Astrocyte (in vitro differentiated cells and primary cell): ENCODE measurements around the gene LIPE. TPM values are rescaled to one million over a fixed set of nuclear protein-coding genes. Genes with fewer than 3 reads are reported as not detected.

Experiments used
- DNase-seq: peaks from one replicate; pipeline ENCODE4 v3.0.0-alpha.2; 2010; ENCODE audit warnings: low read depth
- FAIRE-seq: peaks from 2 replicates; lab custom pipeline; 2011; peaks lifted over from hg19 to GRCh38; lab: Jason Lieb, UNC
- H2AFZ ChIP-seq: 2 replicates; pipeline ENCODE4 v1.6.0; 2012; ENCODE audit warnings: low read depth, low read length, inconsistent platforms
- H3K27ac ChIP-seq: 2 replicates; pipeline ENCODE4 v1.5.1; 2011; ENCODE audit warnings: low read depth, low read length, inconsistent platforms
- H3K27me3 ChIP-seq: 2 replicates; pipeline ENCODE4 v1.6.0; 2011; ENCODE audit warnings: low read length, inconsistent platforms; ENCODE audit not compliant: insufficient read depth
- H3K36me3 ChIP-seq: 2 replicates; pipeline ENCODE4 v1.5.1; 2011; ENCODE audit warnings: low read length, inconsistent platforms; ENCODE audit not compliant: insufficient read depth
- H3K4me1 ChIP-seq: 2 replicates; pipeline ENCODE4 v1.5.1; 2011; ENCODE audit warnings: low read length, inconsistent platforms; ENCODE audit not compliant: insufficient read depth
- H3K4me2 ChIP-seq: 2 replicates; pipeline ENCODE4 v1.6.0; 2012; ENCODE audit warnings: low read length, inconsistent platforms
- H3K4me3 ChIP-seq: 2 replicates; pipeline ENCODE4 v1.5.1; 2011; ENCODE audit warnings: low read depth, mild to moderate bottlenecking, low read length, inconsistent platforms; ENCODE audit not compliant: insufficient read depth
- H3K79me2 ChIP-seq: 2 replicates; pipeline ENCODE4 v1.6.0; 2012; ENCODE audit warnings: mild to moderate bottlenecking, low read length, inconsistent platforms; ENCODE audit not compliant: insufficient read depth
- H3K9ac ChIP-seq: 2 replicates; pipeline ENCODE4 v1.6.0; 2012; ENCODE audit warnings: mild to moderate bottlenecking, low read length, inconsistent platforms
- H3K9me3 ChIP-seq: 2 replicates; pipeline ENCODE4 v1.5.1; 2012; ENCODE audit warnings: low read depth, mild to moderate bottlenecking, low read length, inconsistent platforms; ENCODE audit not compliant: insufficient read depth
- H4K20me1 ChIP-seq: 2 replicates; pipeline ENCODE4 v1.6.0; 2012; ENCODE audit warnings: low read length, inconsistent platforms; ENCODE audit not compliant: insufficient read depth
- H3K27ac Mint-ChIP-seq: one replicate; pipeline ENCODE4 v1.8.0; 2021; ENCODE audit warnings: mild to moderate bottlenecking, mixed read lengths; ENCODE audit not compliant: unreplicated experiment
- H3K27me3 Mint-ChIP-seq: one replicate; pipeline ENCODE4 v1.8.0; 2021; ENCODE audit warnings: low read depth, mixed read lengths; ENCODE audit not compliant: unreplicated experiment
- H3K36me3 Mint-ChIP-seq: one replicate; pipeline ENCODE4 v1.8.0; 2021; ENCODE audit warnings: low read depth, mixed read lengths; ENCODE audit not compliant: unreplicated experiment
- H3K4me1 Mint-ChIP-seq: one replicate; pipeline ENCODE4 v1.8.0; 2021; ENCODE audit warnings: low read depth, mixed read lengths; ENCODE audit not compliant: unreplicated experiment
- H3K4me3 Mint-ChIP-seq: one replicate; pipeline ENCODE4 v1.8.0; 2021; ENCODE audit warnings: mild to moderate bottlenecking, moderate library complexity, mixed read lengths; ENCODE audit not compliant: unreplicated experiment
- H3K9me3 Mint-ChIP-seq: one replicate; pipeline ENCODE4 v1.8.0; 2021; ENCODE audit warnings: mild to moderate bottlenecking, mixed read lengths; ENCODE audit not compliant: unreplicated experiment
- CTCF ChIP-seq: IDR thresholded peaks from 2 replicates; pipeline ENCODE4 v1.5.1; 2011; ENCODE audit warnings: low read depth, mild to moderate bottlenecking, inconsistent platforms, low read length, moderate library complexity; ENCODE audit not compliant: insufficient read depth
- EZH2 ChIP-seq: IDR thresholded peaks from 2 replicates; pipeline ENCODE4 v1.6.1; 2012; ENCODE audit warnings: mild to moderate bottlenecking, low read length, inconsistent platforms; ENCODE audit not compliant: insufficient read depth
- total RNA-seq: library from RNA; stranded (reverse); gene quantifications from 2 replicates; pipeline ENCODE4 v1.2.1, GENCODE V29; 2021

The LIPE gene
- total RNA-seq, 1 donor from 2014 or later: 2.0 TPM

- Histone ChIP-seq H3K27me3 (peaks cover 15% of the 10 kb centered on the region), H3K4me1 (peaks cover 4% of the 10 kb centered on the region), H3K36me3 (no peaks in the 10 kb centered on the region), H3K27ac (no peak overlapping the region), H3K4me3 (no peak overlapping the region), H3K9me3 (no peaks in the 10 kb centered on the region), H3K4me2 (no peak overlapping the region), H4K20me1 (no peaks in the 10 kb centered on the region), H3K79me2 (no peaks in the 10 kb centered on the region), H3K9ac (no peak overlapping the region), H2AFZ (no peak overlapping the region)
- DNase-seq (no peak), FAIRE-seq (no peak)
- Mint-ChIP-seq H3K36me3 (no peaks in the 10 kb centered on the region), H3K9me3 (peaks cover 2% of the 10 kb centered on the region), H3K4me3 (no peak overlapping the region), H3K27ac (no peak overlapping the region), H3K4me1 (peaks cover 3% of the 10 kb centered on the region), H3K27me3 (peaks cover 25% of the 10 kb centered on the region)
- TF ChIP-seq CTCF: no peak
- TF ChIP-seq EZH2: no peak
Observed at GRCh38 chr19:42445948-42446347, 18.8 kb upstream of the LIPE start.

- Histone ChIP-seq H3K4me3 (no peak overlapping the region), H3K36me3 (no peaks in the 10 kb centered on the region), H3K9me3 (no peaks in the 10 kb centered on the region), H3K4me2 (no peak overlapping the region), H4K20me1 (no peaks in the 10 kb centered on the region), H3K27me3 (peaks cover 14% of the 10 kb centered on the region), H3K79me2 (no peaks in the 10 kb centered on the region), H3K4me1 (no peaks in the 10 kb centered on the region), H2AFZ (no peak overlapping the region), H3K27ac (no peak overlapping the region), H3K9ac (no peak overlapping the region)
- no peak for TF ChIP-seq EZH2
- no peak for TF ChIP-seq CTCF
- peaks cover 2% of the 10 kb centered on the region for H3K9me3 Mint-ChIP-seq
- no peak overlapping the region for H3K4me3 Mint-ChIP-seq
- no peak for FAIRE-seq
- DNase-seq: no peak
- peaks cover 27% of the 10 kb centered on the region for H3K27me3 Mint-ChIP-seq
- H3K4me1 Mint-ChIP-seq: peaks cover 3% of the 10 kb centered on the region
- H3K36me3 Mint-ChIP-seq: no peaks in the 10 kb centered on the region
- peak overlapping the region; percentile 5 for H3K27ac Mint-ChIP-seq
Observed at GRCh38 chr19:42443944-42444398, 16.8 kb upstream of the LIPE start.

DNA sequence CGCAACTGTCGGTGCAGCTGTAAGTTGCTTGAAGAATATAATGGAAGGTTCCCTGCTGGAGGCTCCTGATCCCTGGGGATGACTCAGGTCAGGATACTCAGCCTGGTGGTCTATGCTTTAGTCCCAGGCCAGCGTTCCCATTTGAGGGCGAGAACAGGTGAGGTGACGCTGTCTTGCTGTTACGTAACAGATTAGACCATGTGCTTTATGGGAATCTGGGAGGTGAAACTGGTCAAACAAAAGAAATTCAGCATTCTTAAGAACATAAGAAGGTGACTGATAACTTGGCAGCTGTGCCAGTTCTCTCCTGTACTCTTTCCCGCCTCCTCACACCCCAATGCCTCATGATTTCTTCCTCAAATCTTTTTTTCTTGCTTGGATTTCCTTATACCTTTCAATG, 15.6 kb upstream of the LIPE start, which contains the start of gene CXCL17:
CXCL17 (minus strand) TSS at position 114 of the 400 bp plus-strand sequence. CDS start 114 bp downstream, outside the sequence.
- TF ChIP-seq CTCF: no peak
- no peak for TF ChIP-seq EZH2
- H3K36me3 Mint-ChIP-seq: no peaks in the 10 kb centered on the region
- H3K4me1 Mint-ChIP-seq: peaks cover 3% of the 10 kb centered on the region

More for the DNA sequence above, 15.6 kb upstream of the LIPE start, which contains the start of gene CXCL17:
- H3K27me3 Mint-ChIP-seq: peaks cover 27% of the 10 kb centered on the region
- Histone ChIP-seq H3K4me3 (no peak within 1 kb of the TSS), H3K27me3 (peaks cover 10% of the 10 kb centered on the region), H3K4me2 (no peak within 1 kb of the TSS), H4K20me1 (no peaks in the 10 kb centered on the region), H3K9me3 (no peaks in the 10 kb centered on the region), H3K27ac (no peak within 1 kb of the TSS), H3K36me3 (no peaks in the 10 kb centered on the region), H3K79me2 (no peaks in the 10 kb centered on the region), H2AFZ (no peak within 1 kb of the TSS), H3K4me1 (no peaks in the 10 kb centered on the region), H3K9ac (no peak within 1 kb of the TSS)
- H3K9me3 Mint-ChIP-seq: peaks cover 2% of the 10 kb centered on the region
- no peak for FAIRE-seq
- no peak within 1 kb of the TSS for H3K27ac Mint-ChIP-seq
- no peak for DNase-seq
- no peak within 1 kb of the TSS for H3K4me3 Mint-ChIP-seq
